PC-9 (cell line): ENCODE results near the gene SLC40A1. TPM values are rescaled to one million over a fixed set of nuclear protein-coding genes. Genes with fewer than 3 reads are reported as not detected.

Source experiments
- BruUV-seq: library from RNA; stranded (reverse); fragments of 400-500 nt; replicated peaks from 2 replicates; lab custom pipeline; 2021; lab: Mats Ljungman, UMichigan
- CTCF ChIA-PET: fragments of 300-600 bp; sonication (Branson Sonifier 250); formaldehyde crosslinking; loops from one replicate; lab custom pipeline; 2022; ENCODE audit warnings: antibody characterized with exemption; lab: Charles Lee
- POLR2A ChIA-PET: fragments of 300-600 bp; sonication (Branson Sonifier 250); formaldehyde crosslinking; loops from one replicate; lab custom pipeline; 2022; ENCODE audit warnings: antibody characterized with exemption; ENCODE audit not compliant: unreplicated experiment; lab: Charles Lee
- DNase-seq, 2 experiments: peaks; one replicate each; pipeline versions ENCODE4 v3.0.0 to v3.0.0-alpha.2; 2015 to 2022; ENCODE audit warnings: mixed read lengths in 1 of 2
- H2AFZ ChIP-seq: fragments of 200-600 bp; sonication (generic); 2 replicates; pipeline ENCODE4 v1.8.1; 2017; ENCODE audit warnings: antibody characterized with exemption
- H3F3A ChIP-seq: fragments of 200-600 bp; sonication (generic); 2 replicates; pipeline ENCODE4 v1.8.1; 2017; ENCODE audit warnings: antibody characterized with exemption, mild to moderate bottlenecking, low read depth; ENCODE audit not compliant: insufficient read depth
- H3K27ac ChIP-seq: fragments of 200-600 bp; sonication (generic); 2 replicates; pipeline ENCODE4 v1.6.1; 2016; ENCODE audit warnings: mixed run types
- H3K27me3 ChIP-seq: fragments of 200-600 bp; sonication (generic); 2 replicates; pipeline ENCODE4 v1.6.1; 2016; ENCODE audit warnings: low read depth, mixed run types; ENCODE audit not compliant: insufficient read depth
- H3K36me3 ChIP-seq: fragments of 200-600 bp; sonication (generic); 2 replicates; pipeline ENCODE4 v1.6.1; 2016; ENCODE audit warnings: low read depth, mixed run types
- H3K4me1 ChIP-seq: fragments of 200-600 bp; sonication (generic); replicated peaks from 2 replicates; pipeline ENCODE4 v1.6.1; 2016; ENCODE audit warnings: mixed run types; ENCODE audit not compliant: insufficient read depth
- H3K4me2 ChIP-seq: fragments of 200-600 bp; sonication (generic); 2 replicates; pipeline ENCODE4 v1.6.1; 2017; ENCODE audit warnings: mixed run types
- H3K4me3 ChIP-seq: fragments of 200-600 bp; sonication (generic); 2 replicates; pipeline ENCODE4 v1.6.1; 2016; ENCODE audit warnings: mixed run types
- H3K79me2 ChIP-seq: fragments of 200-600 bp; sonication (generic); 2 replicates; pipeline ENCODE4 v1.6.1; 2017; ENCODE audit warnings: low read depth, mixed run types
- H3K9me2 ChIP-seq: fragments of 200-600 bp; sonication (generic); 2 replicates; pipeline ENCODE4 v1.8.1; 2017; ENCODE audit warnings: mild to moderate bottlenecking; ENCODE audit not compliant: insufficient read depth
- H3K9me3 ChIP-seq: fragments of 200-600 bp; sonication (generic); 2 replicates; pipeline ENCODE4 v1.8.1; 2016; ENCODE audit warnings: low read depth; ENCODE audit not compliant: insufficient read depth
- H4K20me1 ChIP-seq: fragments of 200-600 bp; sonication (generic); 2 replicates; pipeline ENCODE4 v1.8.1; 2017; ENCODE audit not compliant: insufficient read depth
- CTCF ChIP-seq: fragments of 200-600 bp; sonication (generic); conservative IDR thresholded peaks from 2 replicates; pipeline ENCODE4 v1.6.1; 2017; ENCODE audit warnings: mixed run types, antibody characterized with exemption, mild to moderate bottlenecking, moderate library complexity
- EZH2 ChIP-seq: fragments of 200-600 bp; sonication (generic); IDR thresholded peaks from 2 replicates; pipeline ENCODE4 v1.8.0; 2017; ENCODE audit warnings: antibody characterized with exemption, low read depth
- intact Hi-C: fragments of 100-400 bp; cut with micrococcal nuclease; formaldehyde crosslinking; loops from one replicate; pipeline ENCODE4 v1.10.0; 2022; ENCODE audit not compliant: unreplicated experiment
- total RNA-seq: library from RNA; stranded (reverse); gene quantifications from 2 replicates; pipeline ENCODE4 v1.2.3, GENCODE V29; 2021

SLC40A1 gene
- total RNA-seq, 1 experiment from 2014 or later = 8.0 TPM

GRCh38 chr2:189560273-189560586, 20.4 kb downstream of the SLC40A1 start:
- CTCF ChIA-PET = no interaction called here
- no TSS peak for BruUV-seq
- H3K36me3 ChIP-seq = no peaks in the 10 kb centered on the region

GRCh38 chr2:189559579-189560272, 20.9 kb downstream of the SLC40A1 start:
- Histone ChIP-seq H2AFZ (no peak overlapping the region; the same call in 1 of the 2 replicates), H3F3A (peaks cover 7% of the 10 kb centered on the region; the same call in 1 of the 2 replicates), H3K36me3 (no peaks in the 10 kb centered on the region), H3K79me2 (no peaks in the 10 kb centered on the region), H3K4me3 (no peak overlapping the region), H3K4me1 (peaks cover 24% of the 10 kb centered on the region), H3K9me2 (no peaks in the 10 kb centered on the region), H4K20me1 (no peaks in the 10 kb centered on the region), H3K27me3 (no peaks in the 10 kb centered on the region), H3K4me2 (no peak overlapping the region), H3K9me3 (no peaks in the 10 kb centered on the region), H3K27ac (no peak overlapping the region)
- no peak for TF ChIP-seq CTCF
- ChIA-PET CTCF (no interaction called here), POLR2A (no interaction called here)
- DNase-seq = no peak
- intact Hi-C loops = no loop called here
- no TSS peak for BruUV-seq

More at GRCh38 chr2:189560273-189560586, 20.4 kb downstream of the SLC40A1 start:
- H3K4me3 ChIP-seq = no peak overlapping the region
- H3K9me3 ChIP-seq = no peaks in the 10 kb centered on the region
- no peak for TF ChIP-seq CTCF
- no peak overlapping the region for H2AFZ ChIP-seq
- H3K4me2 ChIP-seq = no peak overlapping the region
- no peaks in the 10 kb centered on the region for H3K79me2 ChIP-seq
- no peak for DNase-seq
- H3K27me3 ChIP-seq = no peaks in the 10 kb centered on the region
- H3K27ac ChIP-seq = no peak overlapping the region
- H3F3A ChIP-seq = peaks cover 7% of the 10 kb centered on the region; the same call in 1 of the 2 replicates
- intact Hi-C loops = no loop called here
- H3K4me1 ChIP-seq = peaks cover 19% of the 10 kb centered on the region
- no peaks in the 10 kb centered on the region for H4K20me1 ChIP-seq
- POLR2A ChIA-PET = no interaction called here
- H3K9me2 ChIP-seq = no peaks in the 10 kb centered on the region

- H3K27ac ChIP-seq = no peak overlapping the region
- no peaks in the 10 kb centered on the region for H3K79me2 ChIP-seq
- DNase-seq = no peak
- ChIA-PET CTCF (interaction anchor here (0.6 kb wide), 1 partner anchor 9 kb away, joined by 5 read pairs; no protein-coding TSS in a partner anchor), POLR2A (no interaction called here)
- intact Hi-C loops = no loop called here
- no peak overlapping the region for H3K4me2 ChIP-seq
- TF ChIP-seq CTCF (no peak), EZH2 (no peak)
- H3K36me3 ChIP-seq = no peaks in the 10 kb centered on the region
- H3K4me3 ChIP-seq = no peak overlapping the region
- H3K4me1 ChIP-seq = peaks cover 24% of the 10 kb centered on the region
- no peaks in the 10 kb centered on the region for H3K9me2 ChIP-seq
- no peaks in the 10 kb centered on the region for H3K9me3 ChIP-seq
- BruUV-seq = no TSS peak
- H4K20me1 ChIP-seq = no peaks in the 10 kb centered on the region
- H3K27me3 ChIP-seq = no peaks in the 10 kb centered on the region
- peaks cover 7% of the 10 kb centered on the region; the same call in 1 of the 2 replicates for H3F3A ChIP-seq
- no peak overlapping the region for H2AFZ ChIP-seq
Observed at GRCh38 chr2:189558516-189559272, 21.9 kb downstream of the SLC40A1 start.
